IPS-18c (cell line): Measurements from ENCODE around the gene BTG2.

Experiments
- H3K4me3 ChIP-seq: 2 replicates; pipeline ENCODE4 v1.7.0; 2013; ENCODE audit warnings: low read depth, mild to moderate bottlenecking, low read length, moderate library complexity; ENCODE audit not compliant: insufficient read depth
- H3K9me3 ChIP-seq: one replicate; pipeline ENCODE4 v1.6.1; 2013; ENCODE audit warnings: mild to moderate bottlenecking, low read length, moderate library complexity; ENCODE audit not compliant: control insufficient read depth, insufficient read depth

BTG2 gene

DNA sequence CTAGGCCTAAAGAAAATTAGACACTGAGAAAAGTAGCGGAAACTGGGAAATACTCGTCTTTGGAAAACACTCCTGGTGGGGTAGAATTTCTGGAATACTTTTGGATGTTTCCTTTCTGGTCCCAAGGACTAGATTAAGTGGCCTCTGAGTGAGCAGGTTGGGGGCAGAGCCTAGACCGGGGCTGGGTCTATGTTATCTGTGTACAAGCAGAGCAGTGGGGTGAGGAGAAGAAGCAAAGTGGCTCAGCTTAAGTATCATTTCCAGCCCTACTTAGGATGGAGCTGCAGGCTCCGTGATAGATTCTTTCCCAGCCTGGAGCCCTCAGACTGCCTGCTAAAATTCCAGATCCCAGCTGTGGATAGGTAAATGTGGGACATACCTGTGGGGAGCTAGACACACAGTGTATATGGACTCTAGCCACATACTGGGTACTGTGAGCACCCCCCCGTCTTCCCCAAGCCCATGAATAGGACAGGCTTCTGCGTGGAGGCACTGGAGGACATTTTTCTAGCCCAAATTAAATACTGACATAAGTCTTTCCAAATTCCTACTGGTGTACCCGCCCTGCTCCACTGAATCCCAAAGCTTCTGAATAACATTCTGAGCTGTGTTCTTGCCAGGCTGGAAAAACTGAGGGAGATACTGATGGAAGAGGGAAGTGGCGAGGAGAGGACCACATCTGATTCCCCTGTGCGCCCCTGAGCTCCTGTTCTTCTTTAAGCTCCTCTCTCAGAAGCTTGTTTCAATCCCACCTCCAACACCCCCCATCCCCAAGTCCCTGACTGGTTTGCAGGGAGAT is 38.8 kb downstream of the BTG2 start:
- Histone ChIP-seq H3K9me3 (no peaks in the 10 kb centered on the region), H3K4me3 (no peak overlapping the region)

DNA sequence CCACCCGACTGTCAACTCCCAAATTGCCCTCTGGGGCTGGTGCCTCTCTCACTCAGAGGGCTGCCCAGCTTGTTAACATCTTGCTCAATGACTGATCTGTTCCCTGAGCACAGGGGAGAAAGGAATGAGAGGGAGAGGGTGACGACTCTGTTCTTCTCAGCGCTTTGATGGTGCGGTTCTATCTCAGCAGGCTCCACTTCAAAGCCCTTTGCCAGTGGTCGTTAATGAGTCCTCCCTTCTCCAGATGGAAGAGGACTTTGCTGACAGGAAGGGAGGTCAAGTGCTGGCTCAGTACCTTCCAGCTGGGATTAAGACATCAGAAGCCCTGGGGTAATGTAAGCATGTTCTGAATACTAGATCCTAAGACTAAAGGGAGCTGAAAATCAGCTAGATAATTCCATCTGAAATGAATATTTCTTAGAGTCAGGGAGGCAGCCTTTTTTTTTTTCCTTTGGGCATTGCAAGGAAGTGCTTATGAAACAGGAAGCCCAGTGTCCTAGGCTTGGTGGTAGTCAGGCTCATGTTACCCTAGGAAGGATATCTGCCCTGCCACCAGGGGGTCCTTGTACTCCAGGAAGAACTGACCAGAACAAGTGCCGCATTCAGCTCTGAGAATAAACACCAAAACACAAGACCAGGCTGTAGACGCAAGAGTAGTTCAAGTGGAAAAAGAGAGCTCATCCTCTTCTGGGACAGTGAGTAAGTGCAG is 40.9 kb downstream of the BTG2 start:
- H3K4me3 ChIP-seq = no peak overlapping the region
- no peaks in the 10 kb centered on the region for H3K9me3 ChIP-seq

DNA sequence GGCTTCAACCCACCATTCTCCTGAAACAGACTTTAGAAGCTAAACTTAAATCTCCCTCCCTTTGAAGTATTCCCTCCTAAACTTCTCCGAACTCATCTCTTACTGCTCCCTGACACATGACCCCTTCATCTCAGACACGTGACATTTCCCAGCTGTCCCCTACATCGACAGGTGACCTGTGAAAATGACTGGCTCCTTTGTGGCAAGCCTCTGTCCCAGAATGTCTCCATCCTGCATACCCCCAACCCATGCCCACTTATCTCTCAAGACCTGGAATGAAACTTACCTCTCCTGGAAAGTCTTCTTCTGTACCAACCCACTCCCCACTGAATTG is 41.4 kb downstream of the BTG2 start:
- Histone ChIP-seq H3K4me3 (no peak overlapping the region), H3K9me3 (no peaks in the 10 kb centered on the region)

DNA sequence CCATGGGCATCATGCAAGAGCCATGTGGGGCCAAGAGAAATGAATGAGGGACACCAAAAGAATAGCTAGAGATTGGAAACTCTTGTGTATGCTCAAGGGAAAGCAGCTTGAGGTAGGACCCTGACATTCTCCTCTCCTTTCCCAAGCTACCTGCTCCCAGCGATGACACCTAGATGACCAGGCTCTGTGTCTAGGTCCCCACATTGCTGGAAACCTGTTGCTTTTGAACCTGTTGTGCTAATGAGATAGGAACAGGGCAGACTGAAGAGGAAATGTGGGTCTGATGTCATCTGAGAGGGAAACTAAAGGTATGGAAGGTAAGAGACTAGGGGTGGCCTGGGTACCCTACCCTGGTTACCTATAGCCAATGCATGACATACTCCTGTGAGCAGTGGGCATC is 43.8 kb downstream of the BTG2 start:
- Histone ChIP-seq H3K9me3 (no peaks in the 10 kb centered on the region), H3K4me3 (no peak overlapping the region)

DNA sequence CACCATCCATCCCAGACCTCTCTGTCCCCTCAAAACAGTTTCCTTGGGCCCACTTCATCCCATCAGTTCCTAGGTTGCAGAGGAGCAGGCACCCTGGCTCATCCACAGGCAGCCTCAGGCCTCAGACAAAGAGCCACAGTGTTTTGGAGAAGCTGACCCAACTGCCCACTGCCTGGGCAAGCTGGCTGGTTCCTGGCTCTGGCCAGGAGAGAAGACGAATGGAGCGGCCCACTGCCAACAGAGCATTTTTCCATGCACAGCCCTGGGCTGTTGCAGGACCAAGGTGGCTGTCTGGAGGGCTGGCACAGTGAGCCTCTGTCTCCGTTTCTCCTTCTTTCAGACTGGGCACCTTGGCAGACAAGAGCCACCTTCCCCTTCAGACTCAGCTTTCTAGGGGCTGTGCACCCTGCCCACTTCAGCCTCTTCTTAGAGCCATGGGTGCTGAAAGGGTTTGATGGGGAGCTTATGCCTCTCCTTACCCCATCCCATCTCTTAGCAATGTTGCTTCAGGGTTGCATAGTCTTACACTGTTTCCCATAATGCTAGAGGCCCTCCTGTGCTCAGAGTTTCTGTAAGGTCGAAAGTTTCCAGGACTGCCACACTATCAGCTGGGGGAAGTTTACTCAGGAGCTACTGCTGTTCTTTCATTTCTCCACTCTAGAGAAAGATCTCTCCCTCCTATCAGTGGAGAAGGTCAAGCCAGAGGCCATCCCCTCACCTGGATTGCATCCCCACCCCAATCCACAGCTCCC is 44.6 kb downstream of the BTG2 start:
- H3K9me3 ChIP-seq = no peaks in the 10 kb centered on the region

DNA sequence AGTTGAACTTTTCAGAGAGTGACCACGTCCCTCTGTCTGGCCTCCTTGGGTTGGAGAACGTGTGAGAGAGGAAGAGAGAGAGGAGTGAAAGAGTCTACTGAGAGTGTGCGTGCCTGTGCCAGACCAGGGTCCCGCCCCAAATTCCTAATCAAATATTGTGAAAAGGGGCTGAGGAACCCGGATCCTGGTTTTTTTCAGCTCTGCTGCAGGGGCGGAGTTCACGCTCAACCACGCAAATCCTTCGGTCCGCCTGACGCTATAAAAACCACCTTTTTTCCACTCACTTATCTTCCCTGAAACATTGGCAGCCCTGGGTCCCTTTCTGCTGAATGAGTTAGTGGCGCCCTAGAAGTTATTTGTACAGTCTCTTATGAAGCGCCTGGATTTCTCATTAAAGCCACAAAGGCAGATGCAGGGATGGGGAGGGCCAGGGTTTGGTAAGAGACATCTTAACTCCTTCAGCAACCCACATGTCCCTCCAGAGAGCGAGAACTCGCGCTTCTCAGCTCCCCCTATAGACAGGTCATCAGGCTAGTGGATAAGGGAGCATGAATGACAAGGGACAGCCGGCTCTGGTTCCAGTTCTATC is 45.8 kb downstream of the BTG2 start, which contains the start of gene FMOD:
FMOD (minus strand) TSS at position 86 of the 589 bp plus-strand sequence. CDS start 2,852 bp downstream, outside the sequence.
- no peak within 1 kb of the TSS for H3K4me3 ChIP-seq
- no peaks in the 10 kb centered on the region for H3K9me3 ChIP-seq

More for the DNA sequence above, 44.6 kb downstream of the BTG2 start:
- no peak overlapping the region for H3K4me3 ChIP-seq

DNA sequence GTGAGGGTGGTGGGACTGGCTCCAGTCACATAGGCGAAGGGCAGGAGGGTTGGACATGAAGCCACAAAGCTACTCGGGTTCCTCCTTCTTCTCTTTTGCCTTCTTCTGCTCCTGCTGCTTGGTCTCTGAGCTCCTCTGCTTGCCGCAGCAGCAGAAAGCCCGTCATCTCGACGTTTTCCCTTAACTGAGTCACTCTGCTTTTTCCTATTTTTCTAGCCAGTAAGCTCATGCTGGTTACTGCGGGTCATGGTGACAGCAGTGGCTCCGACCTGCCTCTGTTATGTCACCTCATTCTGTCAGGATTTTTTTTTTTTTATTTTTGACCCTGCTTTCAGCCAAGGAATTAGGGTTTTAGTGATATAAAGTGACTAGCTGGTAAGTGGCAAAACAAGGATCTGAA is 48.2 kb downstream of the BTG2 start:
- Histone ChIP-seq H3K4me3 (no peak overlapping the region), H3K9me3 (no peaks in the 10 kb centered on the region)

DNA sequence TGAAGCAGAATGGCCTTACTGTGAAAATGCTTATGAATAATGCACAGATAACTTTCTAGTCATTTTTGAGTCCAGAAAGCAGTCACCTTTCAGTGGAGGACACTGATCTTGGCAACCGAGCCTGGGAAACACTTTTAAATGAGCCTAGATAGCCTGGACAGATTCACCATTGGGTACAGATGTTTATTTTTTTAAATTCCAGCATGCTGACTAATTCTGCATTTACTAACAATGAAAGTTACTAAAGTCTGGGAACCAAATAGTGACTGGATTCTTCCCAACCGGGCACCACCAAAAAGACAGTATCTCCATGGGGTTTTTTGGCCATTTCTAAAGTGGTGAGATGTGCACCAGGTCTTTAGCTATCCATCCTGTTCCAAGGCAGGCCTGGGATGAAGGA is 48.9 kb downstream of the BTG2 start:
- H3K4me3 ChIP-seq = no peak overlapping the region
- no peaks in the 10 kb centered on the region for H3K9me3 ChIP-seq

DNA sequence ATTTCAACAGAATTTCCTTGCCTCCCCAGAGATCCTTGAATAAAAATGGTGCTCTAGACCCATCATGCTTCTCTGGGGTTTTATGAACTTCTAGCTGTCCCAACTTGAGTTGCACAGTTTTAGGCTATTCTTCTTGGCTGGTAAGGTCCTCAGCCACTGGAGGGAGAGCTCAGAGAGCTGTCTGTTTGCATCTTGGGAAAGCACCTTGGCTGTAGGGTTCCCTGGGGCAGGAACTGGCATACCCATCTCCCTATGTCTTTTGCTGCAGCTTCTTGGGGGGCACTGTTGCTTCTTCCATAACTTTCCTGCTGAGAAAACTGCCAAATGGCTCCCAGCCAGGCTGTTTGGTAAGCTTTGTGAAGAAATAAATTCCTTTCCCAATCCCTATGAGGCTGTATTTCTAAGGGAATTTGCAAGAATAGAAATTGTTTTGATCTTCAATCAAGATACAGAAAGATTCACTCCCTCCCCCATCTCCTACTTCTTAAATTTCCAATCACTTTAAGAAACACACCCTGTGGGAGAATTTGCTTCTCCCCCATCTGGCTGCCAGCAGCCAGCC is 53.8 kb downstream of the BTG2 start:
- Histone ChIP-seq H3K9me3 (no peaks in the 10 kb centered on the region), H3K4me3 (no peak overlapping the region)
